Urinary bladder (tissue), 4 donors: ENCODE results near the gene ATG5. TPM values are rescaled to one million over a fixed set of nuclear protein-coding genes. Genes with fewer than 3 reads are reported as not detected.

Experiments
- DNase-seq: peaks from one replicate; pipeline ENCODE4 v3.0.0-alpha.2; 2015; ENCODE audit errors: extremely low spot score
- H3K27ac ChIP-seq: one replicate; pipeline ENCODE4 v1.5.1; 2013; ENCODE audit warnings: low read depth, mild to moderate bottlenecking, moderate library complexity
- H3K36me3 ChIP-seq: one replicate; pipeline ENCODE4 v1.6.1; 2013; ENCODE audit warnings: mild to moderate bottlenecking, moderate library complexity; ENCODE audit not compliant: insufficient read depth
- H3K4me1 ChIP-seq: one replicate; pipeline ENCODE4 v1.6.1; 2013; ENCODE audit warnings: mild to moderate bottlenecking, moderate library complexity; ENCODE audit not compliant: insufficient read depth
- H3K4me3 ChIP-seq: one replicate; pipeline ENCODE4 v1.5.1; 2013; ENCODE audit warnings: low read depth, low read length
- WGBS: extraction: QIAGEN DNeasy Blood & Tissue Kit; methylation state at CpG from one replicate; pipeline ENCODE4 v1.1.7; 2013; 5-methylcytosine and 5-hydroxymethylcytosine counted together
- polyA plus RNA-seq: library from polyadenylated mRNA; stranded (reverse); fragments of 200-250 nt; gene quantifications from one replicate; pipeline ENCODE4 v1.2.3, GENCODE V29; 2013
- total RNA-seq: library from RNA; depleted of rRNA; stranded (reverse); fragments of >200 nt; gene quantifications from one replicate; pipeline ENCODE4 v1.2.3, GENCODE V29; 2014
- donor health status: healthy with polysubstance abuse.
- donor health status: healthy.

The ATG5 gene
- total RNA-seq (88.8 TPM), polyA plus RNA-seq (24.0 TPM)

DNA sequence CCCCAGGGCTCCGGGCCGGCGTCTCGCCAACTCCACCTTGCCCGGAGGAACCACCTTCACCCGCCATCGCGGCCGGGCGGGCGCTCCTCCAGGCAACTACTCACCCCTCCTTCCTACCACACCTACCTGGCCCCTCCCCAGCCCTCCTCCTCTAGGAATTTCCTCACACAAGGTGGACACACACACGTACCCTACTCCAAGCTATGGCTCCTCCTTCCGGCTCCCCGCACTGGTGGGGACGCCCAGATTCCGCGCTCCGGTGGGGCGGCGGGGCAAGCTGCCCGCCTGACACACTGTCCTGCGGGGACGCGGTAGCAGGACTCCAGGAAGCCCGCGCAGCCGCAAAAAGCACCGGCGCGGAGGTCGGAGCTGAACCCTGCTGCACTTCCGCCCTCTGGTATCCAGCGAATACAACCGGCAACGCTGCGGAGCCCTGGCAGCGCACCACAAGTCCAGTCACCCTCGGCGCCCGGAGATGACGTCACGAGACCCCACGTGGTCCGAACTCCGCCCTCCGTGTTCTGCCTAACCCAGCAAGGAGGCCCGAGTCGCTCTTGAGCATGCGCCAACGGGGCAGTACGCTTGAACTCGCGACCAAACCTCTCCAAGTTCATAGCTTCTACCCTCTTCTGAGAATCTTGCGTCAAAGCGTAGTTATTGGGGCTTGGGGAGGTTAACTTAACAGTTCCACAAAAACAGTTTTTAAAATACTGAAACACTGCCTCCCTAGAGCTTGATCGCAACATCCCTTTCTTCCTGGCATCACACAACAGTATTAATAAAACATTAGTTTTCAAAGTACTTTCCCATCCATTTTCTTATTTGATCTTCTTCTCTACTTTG lies at the start of gene ATG5:
Gene ATG5, minus strand, starts transcription at position 425 of the 843 bp plus-strand sequence. CDS start 9,552 bp downstream, outside the sequence.
- DNase-seq: peak; percentile 97
- Histone ChIP-seq H3K36me3 (no peaks in the 10 kb centered on the region), H3K4me1 (no peaks in the 10 kb centered on the region), H3K27ac (peak within 1 kb of the TSS; percentile 71), H3K4me3 (peak within 1 kb of the TSS; percentile 62)
- WGBS: 1% methylated on average over 56 of the region's 56 CpGs

DNA sequence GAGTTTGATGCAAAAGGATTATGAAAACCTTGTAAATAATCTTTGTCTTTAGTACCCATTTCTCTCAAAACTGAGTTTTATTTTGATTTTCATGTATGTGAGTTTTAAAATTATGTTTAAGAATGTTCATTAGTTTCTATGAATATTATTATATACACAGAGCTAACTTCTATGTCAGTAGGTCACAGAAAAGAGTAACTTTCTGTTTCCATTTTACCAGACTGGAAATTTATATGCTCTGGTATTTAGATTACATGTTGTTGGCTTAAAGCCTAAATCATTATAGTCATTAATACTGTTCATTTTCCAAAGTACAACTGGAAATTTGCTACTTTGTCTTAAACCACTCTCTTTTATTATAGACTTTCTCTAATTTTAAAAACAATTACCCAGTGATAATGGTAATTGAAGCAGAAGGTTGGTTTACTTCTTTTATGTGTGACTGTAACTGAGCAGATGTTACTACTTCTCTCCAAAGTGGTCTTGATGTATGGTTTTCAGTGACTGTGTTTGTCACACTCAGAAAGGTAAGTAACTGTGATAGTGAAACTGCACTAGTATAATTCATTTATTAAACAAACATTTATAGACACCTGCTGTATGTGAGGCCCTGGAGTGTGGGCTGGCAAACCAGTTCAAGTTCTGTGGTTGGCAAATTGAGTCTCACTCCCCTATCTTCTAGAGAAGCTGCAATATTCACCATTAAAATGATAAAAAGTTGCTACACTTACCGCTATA lies 48.1 kb upstream of the ATG5 start:
- peaks cover 1% of the 10 kb centered on the region for H3K4me1 ChIP-seq
- H3K36me3 ChIP-seq: no peaks in the 10 kb centered on the region
- DNase-seq: no peak
- H3K4me3 ChIP-seq: no peak overlapping the region
- WGBS: 97% methylated on average over 1 of the region's 1 CpG
- no peak overlapping the region for H3K27ac ChIP-seq

DNA sequence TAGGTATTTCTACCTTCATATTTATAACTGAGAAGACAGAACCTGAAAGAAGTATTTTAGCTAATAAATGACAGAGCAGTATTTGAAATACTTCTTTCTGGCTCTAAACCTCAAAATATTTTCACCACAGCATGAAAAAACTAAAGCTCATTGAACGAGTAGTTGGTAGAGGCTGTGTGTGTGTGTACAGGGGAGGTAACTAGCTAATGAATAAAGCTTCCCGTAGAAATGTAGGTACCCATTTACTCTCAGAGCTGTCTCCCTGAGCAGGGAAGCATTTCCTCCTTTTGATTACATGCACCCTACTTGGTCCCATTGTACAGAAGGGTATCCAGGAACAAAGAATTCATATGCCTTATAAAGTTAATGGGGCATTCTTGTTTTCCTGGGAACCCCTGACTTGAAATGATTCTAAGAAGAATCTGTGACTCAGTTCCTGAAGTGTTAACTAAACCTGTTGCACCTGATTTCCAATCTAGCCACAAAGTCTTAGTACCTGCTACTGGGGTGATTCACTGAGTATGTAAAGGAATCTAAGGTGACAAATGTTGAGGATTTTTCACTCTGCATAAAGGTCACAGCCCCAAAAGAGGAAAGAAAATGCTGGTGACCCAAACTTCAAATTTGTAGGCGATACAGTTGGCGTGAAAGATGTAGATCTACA lies 47.4 kb upstream of the ATG5 start:
- Histone ChIP-seq H3K4me3 (no peak overlapping the region), H3K36me3 (no peaks in the 10 kb centered on the region), H3K27ac (no peak overlapping the region), H3K4me1 (peaks cover 1% of the 10 kb centered on the region)
- no peak for DNase-seq
- WGBS: 89% methylated on average over 4 of the region's 4 CpGs

DNA sequence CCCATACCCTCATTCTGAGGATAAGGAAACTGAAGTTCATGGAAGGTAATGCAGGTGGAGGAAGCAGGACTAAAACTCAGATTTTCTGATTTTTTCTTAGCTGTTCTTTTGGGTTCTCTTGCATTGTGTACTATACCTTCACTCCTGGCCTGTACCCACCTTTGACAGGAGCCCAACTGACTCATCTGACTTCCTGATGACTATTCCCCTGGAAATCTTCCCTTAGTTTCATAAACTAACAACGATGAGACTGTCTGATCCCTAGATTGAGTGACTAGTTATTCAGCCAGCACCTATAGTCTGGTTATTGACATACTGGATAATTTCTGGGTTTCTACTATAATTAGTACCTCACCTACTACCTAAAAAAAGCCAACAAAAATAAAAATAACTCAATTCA lies 45.1 kb upstream of the ATG5 start:
- 52% methylated on average over 1 of the region's 1 CpG for WGBS
- no peaks in the 10 kb centered on the region for H3K36me3 ChIP-seq
- H3K4me1 ChIP-seq: no peaks in the 10 kb centered on the region
- no peak for DNase-seq
- H3K4me3 ChIP-seq: no peak overlapping the region
- H3K27ac ChIP-seq: no peak overlapping the region

DNA sequence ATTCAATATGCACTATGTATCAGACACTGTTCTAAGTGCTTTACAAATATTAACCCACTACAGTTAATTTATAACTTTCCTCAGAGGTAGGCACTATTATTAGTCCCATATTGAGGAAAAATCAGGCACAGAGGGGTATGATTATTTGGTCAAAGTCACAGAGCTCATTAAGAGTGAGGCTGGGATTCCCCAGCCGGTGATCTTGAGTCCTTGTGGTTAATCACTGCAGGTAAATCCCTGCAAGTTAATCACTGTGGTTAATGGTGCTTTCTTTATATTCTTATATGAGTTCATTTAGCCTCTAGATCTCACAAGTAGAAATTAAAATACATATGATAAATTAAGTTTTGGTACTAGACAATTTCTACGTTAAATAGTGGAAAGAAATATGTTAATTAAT lies 44.2 kb upstream of the ATG5 start:
- Histone ChIP-seq H3K4me1 (no peaks in the 10 kb centered on the region), H3K27ac (no peak overlapping the region), H3K36me3 (no peaks in the 10 kb centered on the region), H3K4me3 (no peak overlapping the region)
- no peak for DNase-seq
- WGBS: 73% methylated on average over 2 of the region's 2 CpGs

DNA sequence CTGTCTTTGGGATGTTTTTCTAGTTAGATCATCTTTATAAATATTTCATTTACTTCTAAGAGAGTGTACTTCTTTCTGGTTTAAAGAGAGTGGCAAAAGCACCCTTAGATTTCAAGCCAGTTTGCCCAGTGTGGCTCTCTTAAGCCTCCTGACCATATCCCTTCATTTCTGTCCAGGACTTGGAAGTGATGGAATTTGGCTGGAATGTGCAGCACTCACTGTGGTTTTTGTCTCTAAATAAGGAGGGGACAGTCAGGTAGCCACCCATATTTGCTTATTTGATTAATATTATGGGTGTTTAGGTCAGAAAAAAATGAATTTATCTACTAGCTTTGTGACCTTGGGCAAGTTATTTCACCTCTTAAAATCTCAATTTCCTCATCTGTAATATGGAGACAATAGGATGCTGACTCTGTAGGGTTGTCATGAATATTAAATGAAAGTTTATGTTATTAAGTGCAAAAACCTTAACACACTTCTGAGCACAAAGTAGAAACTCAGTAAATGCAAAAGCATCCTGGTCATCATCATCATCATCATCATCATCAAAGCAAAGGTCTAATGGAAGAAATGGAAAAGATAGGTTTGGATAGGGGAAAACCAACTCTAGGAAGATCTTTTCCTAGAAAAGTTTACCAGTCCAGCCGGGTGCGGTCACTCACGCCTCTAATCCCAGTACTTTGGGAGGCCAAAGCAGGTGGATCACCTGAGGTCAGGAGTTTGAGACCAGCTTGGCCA lies 38.0 kb upstream of the ATG5 start:
- Histone ChIP-seq H3K36me3 (no peaks in the 10 kb centered on the region), H3K4me3 (no peak overlapping the region), H3K4me1 (no peaks in the 10 kb centered on the region), H3K27ac (no peak overlapping the region)
- WGBS: 94% methylated on average over 3 of the region's 3 CpGs
- DNase-seq: no peak

DNA sequence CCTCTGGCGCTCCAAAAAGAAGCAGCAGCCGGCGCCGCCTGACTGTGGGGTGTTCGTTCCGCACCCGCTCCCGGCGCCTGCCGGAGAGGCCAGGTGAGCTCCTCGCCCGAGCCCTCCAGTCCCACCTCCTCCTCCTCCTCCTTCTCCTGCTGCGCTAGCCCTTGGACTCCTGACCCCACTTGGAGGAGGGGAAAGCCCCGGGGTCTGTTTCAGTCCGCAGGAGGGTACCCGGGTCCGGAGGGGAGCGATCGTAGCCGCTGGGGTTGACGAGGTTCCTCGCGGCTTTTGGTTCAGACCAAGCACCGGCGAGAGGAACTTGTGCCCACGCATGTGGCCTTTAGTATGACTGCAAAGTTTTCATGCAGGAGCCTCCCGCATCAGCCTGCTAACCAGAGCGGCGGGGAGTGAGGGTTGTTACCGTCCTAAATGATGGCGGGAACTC lies 35.5 kb upstream of the ATG5 start:
- Histone ChIP-seq H3K4me3 (peak overlapping the region; percentile 49), H3K4me1 (no peaks in the 10 kb centered on the region), H3K36me3 (no peaks in the 10 kb centered on the region), H3K27ac (no peak overlapping the region)
- 2% methylated on average over 31 of the region's 31 CpGs for whole genome bisulfite sequencing
- DNase-seq: no peak

DNA sequence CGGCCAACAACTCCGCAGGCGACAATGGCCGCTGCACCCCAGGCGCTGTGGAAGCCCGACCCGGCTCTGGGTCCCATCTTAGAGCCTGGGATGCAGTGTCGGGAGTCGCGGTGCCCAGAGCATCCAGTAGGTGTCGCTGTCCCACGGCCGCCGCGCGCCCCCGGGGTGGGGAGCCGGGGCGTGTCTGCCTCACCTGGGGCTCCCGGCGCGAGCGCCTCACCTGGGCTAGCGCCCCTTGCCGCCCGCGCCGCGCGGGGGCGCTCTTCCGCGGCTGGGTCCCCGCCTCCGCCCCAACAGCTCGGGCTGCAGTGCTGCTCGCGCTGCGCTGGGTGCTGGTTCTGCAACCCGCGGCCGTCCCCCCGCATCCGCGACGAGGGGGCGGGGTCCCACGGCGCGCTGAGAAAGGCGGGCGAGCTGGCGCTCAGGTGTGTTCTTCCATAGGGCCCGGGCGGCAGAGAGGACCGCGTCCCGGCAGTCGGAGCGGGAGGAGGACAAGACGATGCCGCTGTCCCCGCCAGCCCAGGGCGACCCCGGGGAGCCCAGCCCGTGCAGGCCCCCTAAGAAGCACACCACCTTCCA lies 34.9 kb upstream of the ATG5 start, which contains the start of gene CRYBG1:
Gene CRYBG1, plus strand, starts transcription at position 308 of the 579 bp plus-strand sequence. Its CDS starts 192 bp downstream, at position 500.
- no peaks in the 10 kb centered on the region for H3K36me3 ChIP-seq
- DNase-seq: no peak
- WGBS: under 1% methylated on average over 66 of the region's 66 CpGs
- no peak within 1 kb of the TSS for H3K27ac ChIP-seq
- H3K4me1 ChIP-seq: no peaks in the 10 kb centered on the region
- H3K4me3 ChIP-seq: peak within 1 kb of the TSS; percentile 49

DNA sequence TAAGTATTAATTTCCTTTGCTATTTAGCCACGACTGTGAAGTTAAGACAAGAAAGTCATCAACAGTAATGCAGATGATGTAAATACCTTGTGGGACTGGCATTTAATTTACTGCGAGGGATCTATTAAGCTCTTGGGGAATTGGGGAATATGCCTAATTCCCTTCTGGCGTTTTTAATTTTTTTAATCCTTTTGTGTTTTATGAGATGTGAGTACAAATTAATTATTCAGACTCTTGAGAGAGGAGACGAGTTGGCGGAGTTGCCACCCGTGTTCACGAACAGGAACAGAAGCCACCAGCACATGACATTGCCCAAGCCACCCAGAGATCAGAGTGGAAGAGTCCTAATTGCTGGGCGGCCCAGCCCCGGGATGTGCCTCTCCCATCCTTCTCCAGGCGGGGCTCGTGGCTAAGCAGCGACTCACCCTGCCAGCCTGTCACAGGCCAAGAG lies 34.4 kb upstream of the ATG5 start:
- WGBS: 25% methylated on average over 12 of the region's 12 CpGs
- no peak overlapping the region for H3K27ac ChIP-seq

DNA sequence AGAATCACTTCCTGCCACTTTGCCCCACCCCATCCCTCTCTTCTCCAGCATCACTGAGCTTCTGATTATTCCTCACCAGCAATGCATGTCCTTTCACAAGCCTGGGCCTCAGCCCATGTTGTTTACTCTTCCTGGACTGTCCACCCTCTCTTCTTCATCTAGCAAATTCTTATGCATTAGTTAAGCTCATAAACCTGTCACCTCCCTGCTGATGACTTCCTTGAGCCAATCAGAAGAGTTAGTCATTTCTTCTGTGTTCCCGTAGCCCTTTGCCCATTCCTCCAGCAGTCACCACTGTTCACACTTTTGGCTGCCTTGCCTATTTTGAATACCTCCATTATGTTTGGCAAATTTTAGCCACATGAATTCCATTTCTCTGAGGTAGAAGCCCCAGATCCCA lies 30.8 kb upstream of the ATG5 start:
- no peak for DNase-seq
- WGBS: 52% methylated on average over 1 of the region's 1 CpG

More for the DNA sequence above, 34.4 kb upstream of the ATG5 start:
- H3K36me3 ChIP-seq: no peaks in the 10 kb centered on the region
- H3K4me1 ChIP-seq: no peaks in the 10 kb centered on the region
- DNase-seq: no peak
- peak overlapping the region; percentile 49 for H3K4me3 ChIP-seq

DNA sequence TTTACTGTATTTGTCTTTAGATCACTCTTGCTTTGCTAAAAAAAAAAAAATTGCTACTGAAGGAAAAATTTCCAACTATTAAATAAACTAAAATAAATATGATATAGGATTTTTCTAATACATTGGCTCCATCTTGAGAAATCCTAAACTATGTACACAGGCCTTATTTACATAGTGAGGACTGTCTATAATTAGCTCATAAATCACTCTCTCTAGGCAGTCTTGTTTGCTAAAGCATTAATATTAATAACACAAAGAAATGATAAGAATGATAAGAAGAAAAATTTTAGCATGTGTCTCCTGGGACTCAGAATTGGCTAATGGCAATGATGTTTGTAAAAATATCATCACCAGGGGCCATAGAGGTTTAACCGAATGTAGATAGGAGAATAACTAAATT lies 21.7 kb upstream of the ATG5 start:
- Histone ChIP-seq H3K36me3 (no peaks in the 10 kb centered on the region), H3K27ac (no peak overlapping the region), H3K4me3 (no peak overlapping the region), H3K4me1 (no peaks in the 10 kb centered on the region)
- DNase-seq: no peak
- 62% methylated on average over 1 of the region's 1 CpG for WGBS

More for the DNA sequence above, 30.8 kb upstream of the ATG5 start:
- no peak overlapping the region for H3K27ac ChIP-seq
- H3K4me3 ChIP-seq: no peak overlapping the region
- H3K4me1 ChIP-seq: no peaks in the 10 kb centered on the region
- H3K36me3 ChIP-seq: no peaks in the 10 kb centered on the region

DNA sequence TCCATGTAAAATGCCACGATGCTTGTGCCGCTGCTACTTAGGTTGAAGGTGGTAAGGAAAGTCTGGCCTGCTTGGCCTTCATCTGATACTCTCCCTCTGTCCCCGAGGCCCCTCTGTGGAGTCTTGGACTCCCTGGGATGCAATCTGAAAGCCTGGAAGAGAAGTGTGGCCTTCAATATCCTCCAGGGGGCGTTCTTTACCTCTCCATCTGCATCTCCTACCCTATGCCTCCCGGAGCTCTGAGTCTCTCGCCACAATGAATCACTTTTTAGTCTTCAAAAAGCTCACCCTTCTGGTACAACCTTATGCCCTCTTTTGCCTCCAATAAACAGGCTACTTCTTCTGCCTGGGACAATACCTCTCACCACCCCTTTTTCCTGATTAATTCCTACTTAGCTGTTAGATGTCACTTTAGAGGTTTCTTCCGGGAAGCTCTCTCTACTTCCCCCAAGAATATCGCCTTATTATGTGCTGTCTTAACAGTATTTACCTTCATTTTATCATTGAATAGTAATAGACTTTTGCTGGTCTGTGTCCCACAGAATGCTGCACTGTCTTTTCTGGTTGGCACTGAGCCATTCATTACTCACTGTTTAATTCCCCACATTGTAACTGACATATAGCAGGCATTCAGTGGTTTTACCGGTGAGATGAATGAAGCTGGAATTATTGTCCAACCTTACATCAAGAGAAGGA lies 13.9 kb upstream of the ATG5 start:
- peak; percentile 20 for DNase-seq
- no peak overlapping the region for H3K27ac ChIP-seq

More for the DNA sequence above, 13.9 kb upstream of the ATG5 start:
- no peak overlapping the region for H3K4me3 ChIP-seq
- H3K4me1 ChIP-seq: no peaks in the 10 kb centered on the region
- no peaks in the 10 kb centered on the region for H3K36me3 ChIP-seq
- WGBS: 17% methylated on average over 9 of the region's 9 CpGs
